Raji (cell line): ENCODE measurements around the gene TOMM40.

Experiments used
- POLR2A ChIP-seq: IDR thresholded peaks from 2 replicates; pipeline ENCODE4 v1.6.1; 2011; ENCODE audit warnings: low read depth, low read length, control low read depth; ENCODE audit not compliant: insufficient read depth

Gene TOMM40

DNA sequence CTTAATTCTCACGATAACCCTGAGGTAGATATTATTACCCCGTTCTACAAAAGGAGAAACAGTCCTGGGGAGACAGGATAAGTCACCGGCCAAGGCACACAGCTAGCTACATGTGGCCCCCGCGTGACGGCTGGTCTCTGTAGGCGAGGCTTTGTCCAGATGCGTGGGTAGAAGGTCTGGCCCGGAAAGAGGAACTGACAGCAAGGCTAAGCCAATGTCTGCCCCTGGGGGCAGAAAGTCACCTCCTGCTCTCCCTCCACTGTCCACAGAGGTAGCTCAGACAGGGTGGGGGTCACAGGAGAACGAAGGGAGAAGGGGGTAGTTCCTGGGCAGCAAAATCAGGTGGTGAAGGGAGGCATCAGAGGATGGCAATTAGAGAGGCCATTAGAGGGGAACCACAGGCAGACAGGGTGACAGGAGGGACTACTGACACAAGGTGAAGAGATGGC lies 52.8 kb downstream of the TOMM40 start:
- TF ChIP-seq POLR2A: no peak

DNA sequence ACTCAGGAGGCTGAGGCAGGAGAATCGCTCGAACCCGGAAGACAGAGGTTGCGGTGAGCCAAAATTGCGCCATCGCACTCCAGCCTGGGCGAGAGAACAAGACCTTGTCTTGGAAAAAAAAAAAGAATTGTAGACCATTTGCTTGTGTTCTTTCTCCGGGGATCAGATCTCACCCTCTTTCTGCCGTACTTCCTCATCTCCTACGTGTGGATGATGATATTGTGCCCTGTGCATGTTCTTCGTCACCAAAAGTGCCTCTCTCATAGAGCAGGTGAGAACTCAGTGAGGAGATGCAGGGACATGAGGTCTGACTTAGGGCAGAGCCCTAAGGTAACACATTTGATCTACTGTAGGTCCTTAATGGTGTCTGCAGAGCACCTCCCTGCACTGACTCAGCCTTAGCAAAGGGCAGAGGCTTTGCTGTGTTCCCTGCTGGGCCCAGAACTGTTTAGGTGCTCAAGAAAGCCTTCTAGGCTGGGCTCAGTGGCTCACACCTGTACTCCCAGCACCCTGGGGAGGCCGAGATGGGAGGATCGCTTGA lies 56.1 kb downstream of the TOMM40 start:
- TF ChIP-seq POLR2A: no peak

DNA sequence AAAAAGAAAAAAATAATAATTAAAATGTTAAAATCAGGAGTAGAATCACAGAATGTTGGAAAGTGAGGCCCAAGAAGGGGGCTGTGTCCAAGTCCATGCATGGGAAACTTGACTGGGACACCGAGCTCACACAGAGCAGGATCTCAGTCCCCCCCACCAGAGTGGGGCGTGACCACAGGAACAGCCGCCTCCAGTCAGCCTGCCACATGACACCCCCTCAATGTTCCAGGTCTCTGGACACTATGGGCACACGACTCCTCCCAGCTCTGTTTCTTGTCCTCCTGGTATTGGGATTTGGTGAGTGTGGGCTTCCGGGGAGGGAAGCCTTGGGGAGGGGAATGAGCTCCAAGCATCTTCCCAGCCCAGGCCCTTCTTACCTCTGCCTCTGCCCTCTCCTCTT lies 57.2 kb downstream of the TOMM40 start:
- TF ChIP-seq POLR2A: no peak

DNA sequence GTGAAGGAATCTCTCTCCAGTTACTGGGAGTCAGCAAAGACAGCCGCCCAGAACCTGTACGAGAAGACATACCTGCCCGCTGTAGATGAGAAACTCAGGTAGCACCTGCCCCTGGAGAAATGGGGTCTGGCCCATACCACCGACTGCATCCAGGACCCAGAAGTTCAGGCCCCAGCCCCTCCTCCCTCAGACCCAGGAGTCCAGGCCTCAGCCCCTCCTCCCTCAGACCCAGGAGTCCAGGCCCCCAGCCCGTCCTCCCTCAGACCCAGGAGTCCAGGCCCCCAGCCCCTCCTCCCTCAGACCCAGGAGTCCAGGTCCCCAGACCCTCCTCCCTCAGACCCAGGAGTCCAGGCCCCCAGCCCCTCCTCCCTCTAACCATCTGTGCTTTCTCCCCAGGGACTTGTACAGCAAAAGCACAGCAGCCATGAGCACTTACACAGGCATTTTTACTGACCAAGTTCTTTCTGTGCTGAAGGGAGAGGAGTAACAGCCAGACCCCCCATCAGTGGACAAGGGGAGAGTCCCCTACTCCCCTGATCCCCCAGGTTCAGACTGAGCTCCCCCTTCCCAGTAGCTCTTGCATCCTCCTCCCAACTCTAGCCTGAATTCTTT lies 57.8 kb downstream of the TOMM40 start:
- TF ChIP-seq POLR2A: no peak

DNA sequence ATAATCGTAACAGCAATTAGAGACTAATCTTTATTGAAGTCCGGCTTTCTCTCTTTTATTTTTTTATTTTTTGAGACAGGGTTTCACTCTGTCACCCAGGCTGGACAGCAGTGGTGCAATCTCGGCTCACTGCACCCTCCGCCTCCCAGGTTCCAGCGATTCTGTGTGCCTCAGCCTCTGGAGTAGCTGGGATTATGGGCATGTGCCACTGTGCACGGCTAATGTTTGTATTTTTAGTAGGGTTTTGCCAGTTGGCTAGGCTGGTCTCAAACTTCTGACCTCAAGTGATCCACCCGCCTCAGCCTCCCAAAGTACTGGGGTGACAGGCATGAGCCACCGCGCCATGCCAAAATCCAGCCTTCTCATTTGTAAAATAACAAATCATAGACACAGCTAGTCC lies 58.5 kb downstream of the TOMM40 start:
- no peak for TF ChIP-seq POLR2A

DNA sequence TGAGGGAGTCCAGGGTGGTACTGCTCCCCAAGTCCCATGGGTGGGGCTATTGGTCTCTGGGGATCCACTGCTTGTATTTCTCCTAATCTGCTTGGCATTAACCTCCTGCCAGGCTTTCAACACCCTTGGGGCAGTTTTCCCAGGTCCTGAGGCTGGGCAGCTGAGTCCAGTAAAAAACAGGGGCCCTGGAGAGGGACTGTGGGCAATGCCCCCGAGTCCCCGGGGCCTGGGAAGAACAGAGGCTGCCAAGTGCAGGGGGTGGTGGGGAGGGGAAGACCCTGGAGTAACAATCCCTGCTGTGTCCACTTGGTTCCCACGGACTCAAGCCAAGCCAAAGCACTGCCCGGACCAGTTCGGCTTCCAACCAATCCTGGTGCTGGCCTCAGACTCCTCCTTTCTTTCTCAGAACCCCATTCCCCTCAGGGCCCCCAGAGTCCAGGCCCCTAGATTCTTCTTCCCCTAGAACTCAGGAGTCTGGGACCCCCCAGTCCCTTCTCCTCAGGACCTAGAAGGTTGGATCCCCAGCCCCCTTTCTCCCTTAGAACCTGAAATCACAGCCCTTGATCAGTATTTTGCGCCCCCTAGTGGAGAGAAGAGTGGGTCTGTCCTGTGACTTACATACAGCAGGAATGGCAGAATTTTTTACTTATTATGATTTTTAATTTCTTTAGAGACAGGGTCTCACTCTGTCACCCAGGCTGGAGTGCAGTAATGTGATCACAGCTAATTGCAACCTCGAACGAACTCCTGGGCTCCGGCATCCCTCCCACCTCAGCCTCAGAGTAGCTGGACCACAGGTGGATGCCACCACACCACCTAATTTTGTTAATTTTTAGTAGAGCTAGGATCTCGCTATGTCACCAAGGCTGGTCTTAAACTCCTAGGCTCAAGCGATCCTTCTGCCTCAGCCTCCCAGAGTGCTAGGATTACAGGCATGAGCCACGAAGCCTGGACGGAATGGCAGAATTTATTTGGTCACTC lies 60.4 kb downstream of the TOMM40 start:
- TF ChIP-seq POLR2A: no peak
